Middle frontal gyrus (tissue), 1 donor: ENCODE results near the gene DSCAM.

Experiments
- DNase-seq: peaks from one replicate; pipeline ENCODE4 v3.0.0-alpha.2; 2015; ENCODE audit warnings: low spot score; ENCODE audit errors: extremely low spot score

DSCAM gene

DNA sequence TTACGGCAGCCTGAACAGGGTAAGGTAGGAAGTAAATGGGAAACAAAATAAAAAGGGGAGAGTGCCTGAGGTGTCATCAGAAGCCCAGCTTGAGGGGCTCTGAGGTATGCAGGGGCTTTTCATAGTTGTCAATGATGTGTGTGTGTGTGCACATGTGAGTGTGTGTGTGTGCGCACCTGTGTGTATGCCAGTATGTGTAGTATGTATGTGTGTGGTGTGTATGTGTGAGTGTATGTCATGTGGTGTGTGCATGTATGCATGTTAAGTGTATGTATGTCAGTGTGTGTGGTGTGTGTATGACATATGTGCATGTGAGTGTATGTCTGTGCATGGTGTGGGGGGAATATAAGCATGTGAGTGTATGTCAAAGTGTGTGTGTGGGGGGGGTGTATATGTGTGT, 184.1 kb downstream of the DSCAM start:
- DNase-seq, result no peak

GRCh38 chr21:40660461-40660860, 186.5 kb downstream of the DSCAM start:
- DNase-seq, result no peak

DNA sequence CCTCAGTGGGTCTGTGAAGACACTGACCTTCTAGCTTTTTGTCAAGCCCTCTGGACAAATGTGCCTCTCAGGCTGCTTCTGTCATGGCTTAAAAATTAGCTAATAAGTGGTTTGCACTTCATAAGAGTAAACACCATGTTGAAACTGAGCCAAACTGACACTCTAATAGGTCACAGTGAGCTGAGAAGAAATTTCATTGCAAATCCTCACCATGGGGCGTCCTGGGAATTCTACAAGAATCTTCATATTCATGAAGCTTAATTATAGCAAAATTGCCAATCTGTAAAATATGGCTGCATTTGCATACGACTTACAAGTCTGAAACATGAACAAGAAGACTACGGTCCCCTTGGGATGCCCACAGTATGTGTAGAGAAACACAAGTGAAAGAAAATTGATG, 188.6 kb downstream of the DSCAM start:
- no peak for DNase-seq

- no peak for DNase-seq
Measured at GRCh38 chr21:40652436-40652835, 194.5 kb downstream of the DSCAM start.

DNA sequence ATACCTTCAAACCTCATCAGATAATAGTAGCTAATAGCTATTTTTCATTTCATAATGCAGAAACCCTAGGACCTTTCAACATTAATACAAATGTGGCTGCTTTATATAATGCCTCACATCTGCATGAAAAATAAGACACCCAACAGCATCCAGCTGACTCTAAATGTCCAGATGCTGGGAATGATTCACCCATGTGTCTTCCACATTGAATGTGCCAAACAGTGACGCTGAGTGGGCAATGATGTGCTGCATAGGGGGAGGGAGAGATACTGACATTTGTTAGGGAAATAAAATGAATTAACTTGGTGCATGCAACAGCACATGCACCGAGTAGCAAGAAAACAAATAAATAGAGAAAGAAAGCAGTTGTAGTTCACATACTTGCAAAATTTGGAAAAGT, 199.3 kb downstream of the DSCAM start:
- no peak for DNase-seq

DNA sequence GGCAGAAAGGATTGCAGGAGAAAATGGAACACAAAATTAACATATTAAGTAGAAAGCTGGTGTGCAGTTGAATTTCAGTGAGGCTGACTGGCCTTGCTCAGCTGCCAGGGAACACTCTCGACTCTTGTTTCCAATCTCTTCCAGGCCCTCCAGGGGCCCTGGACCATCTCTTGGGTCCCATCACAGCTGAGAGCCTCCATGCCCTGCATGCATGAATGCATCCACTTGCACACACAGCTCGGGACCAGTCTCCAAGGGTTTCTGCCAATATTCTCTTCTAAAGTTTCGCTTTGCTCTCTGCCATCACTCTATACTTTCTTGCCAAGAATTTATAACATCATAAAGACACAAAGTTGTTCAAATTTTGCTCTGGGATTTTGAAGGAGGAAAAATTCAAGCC, 200.3 kb downstream of the DSCAM start:
- DNase-seq, result no peak

GRCh38 chr21:40641042-40641441, 205.9 kb downstream of the DSCAM start:
- DNase-seq, result no peak

DNA sequence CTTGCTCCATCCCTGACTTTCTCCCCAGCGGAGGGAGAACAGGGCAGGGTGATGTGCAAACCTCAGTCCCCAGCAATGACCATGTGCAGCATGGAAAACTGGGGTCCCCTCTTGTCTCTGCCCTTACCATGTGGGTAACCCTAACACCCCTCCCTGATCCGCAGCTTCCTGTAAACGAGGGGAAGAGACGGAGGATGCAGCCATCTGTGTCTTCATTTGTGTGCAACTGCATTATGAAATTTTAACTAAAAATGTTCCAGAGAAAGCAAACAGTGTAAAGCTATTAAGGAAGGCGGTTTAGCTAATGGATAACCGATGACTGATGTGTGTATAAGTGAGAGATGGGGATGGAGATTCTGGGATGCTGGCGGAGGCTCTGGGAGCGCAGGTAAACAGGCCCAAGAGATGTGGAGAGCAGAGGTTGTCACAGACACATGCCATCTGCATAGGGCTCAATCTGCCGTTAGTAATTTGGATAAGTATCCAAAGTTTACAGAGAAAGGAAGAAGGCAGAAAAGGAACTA, 206.6 kb downstream of the DSCAM start:
- DNase-seq, result no peak

DNA sequence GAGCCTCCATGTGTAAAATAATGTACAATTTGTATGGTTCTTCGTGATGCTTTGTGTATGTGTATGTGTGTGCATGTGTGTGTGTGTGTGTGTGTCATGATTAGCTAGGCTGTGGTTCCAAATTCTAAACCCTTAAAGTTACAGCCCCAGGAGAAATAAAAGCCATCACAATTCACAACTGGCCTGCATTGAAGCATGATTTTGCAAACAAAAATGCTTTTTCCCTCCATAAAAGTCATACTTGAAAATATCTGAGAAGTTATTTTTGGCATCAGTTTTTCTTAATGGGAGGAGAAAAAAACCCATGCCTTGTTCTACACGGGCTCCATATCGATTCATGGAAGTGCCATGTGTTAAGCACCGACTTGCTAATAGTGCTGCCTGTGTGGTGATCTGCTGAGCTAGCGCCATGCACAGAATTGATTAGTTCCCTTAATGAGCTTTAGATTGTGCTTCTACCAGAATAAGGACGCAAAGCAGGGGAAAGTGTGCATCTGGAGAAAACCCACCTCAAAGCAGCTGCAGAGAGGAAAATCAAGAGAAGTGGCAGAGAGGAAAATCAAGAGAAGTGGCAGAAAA, 207.3 kb downstream of the DSCAM start:
- no peak for DNase-seq

DNA sequence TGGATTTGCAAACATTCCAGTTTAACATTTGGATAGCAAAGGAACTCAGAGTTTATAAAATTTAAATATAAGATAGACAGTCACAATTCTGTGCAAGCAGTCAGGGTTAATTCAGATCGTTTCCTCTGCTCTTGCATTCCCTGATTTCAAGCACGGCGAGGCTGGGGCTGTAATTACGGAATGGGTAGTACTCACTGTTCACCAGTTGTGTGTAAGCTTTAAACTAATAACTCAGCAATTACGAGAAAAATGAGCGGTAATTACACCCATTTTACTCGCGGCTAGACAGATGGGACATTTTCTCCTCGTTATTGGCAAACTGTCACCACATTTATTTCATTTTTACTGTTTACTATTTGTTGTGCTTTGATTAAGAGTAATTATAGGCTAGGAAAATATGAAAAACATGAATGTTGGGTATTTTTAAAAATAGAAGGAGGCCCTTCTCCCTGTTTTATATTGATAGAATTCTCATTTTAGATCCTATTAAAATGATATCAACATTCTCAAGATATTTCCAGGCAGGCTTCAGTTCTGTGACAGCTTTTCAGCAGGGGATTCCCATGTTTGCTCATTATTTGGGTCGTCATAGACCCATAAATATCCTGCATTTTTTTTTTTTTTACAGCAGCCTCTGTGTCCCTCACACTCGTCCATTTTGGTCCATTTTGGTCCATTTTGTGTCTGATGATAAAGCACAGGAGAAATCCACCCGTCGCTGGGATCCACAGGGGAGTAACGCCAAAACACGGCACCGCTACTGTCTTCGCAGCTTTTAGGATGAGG, 208.3 kb downstream of the DSCAM start:
- DNase-seq, result no peak

- DNase-seq, result no peak
Measured at GRCh38 chr21:40636026-40636425, 210.9 kb downstream of the DSCAM start.

DNA sequence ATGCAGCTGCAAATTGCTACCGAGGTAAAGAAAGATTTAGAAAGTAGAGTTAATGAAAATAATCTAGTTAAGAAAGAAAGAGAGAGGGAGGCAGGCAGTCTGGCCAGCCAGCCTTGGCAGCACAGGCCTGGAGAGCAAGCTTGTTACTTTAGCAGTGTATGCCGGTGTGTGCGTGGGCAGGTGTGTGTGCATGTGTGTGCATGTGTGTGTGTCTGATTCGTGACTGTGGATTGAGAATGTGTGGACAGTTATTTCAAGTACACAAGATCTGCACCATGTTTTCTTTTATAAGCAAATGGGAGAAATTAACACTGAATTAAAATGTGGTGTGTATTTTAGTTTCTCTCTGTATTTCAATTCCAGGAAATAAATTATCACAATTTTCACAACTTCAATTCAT, 211.6 kb downstream of the DSCAM start:
- no peak for DNase-seq

DNA sequence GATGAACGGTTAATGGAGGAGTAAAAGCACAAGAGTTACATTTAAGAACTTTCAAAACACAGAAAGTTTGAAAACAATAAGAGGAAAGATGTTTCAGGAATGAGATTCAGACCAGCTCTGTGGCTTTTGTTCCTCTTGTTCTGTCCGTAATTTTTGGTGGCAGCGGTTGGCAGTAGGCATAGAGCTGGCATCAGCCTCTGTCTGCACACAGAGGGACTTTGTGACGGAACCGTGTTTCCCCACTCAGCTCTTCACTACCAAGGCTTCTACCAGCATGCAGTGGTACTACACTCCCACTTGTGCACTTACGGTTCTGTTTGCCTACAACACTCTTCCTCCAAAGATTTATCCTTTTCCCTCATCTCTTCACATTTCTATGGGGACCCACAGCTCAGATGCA, 212.8 kb downstream of the DSCAM start:
- no peak for DNase-seq

GRCh38 chr21:40633048-40633447, 213.9 kb downstream of the DSCAM start:
- no peak for DNase-seq

GRCh38 chr21:40631211-40631610, 215.7 kb downstream of the DSCAM start:
- no peak for DNase-seq

GRCh38 chr21:40625991-40626390, 221.0 kb downstream of the DSCAM start:
- DNase-seq, result no peak

- DNase-seq, result no peak
Measured at GRCh38 chr21:40623528-40623927, 223.4 kb downstream of the DSCAM start.

GRCh38 chr21:40622531-40622930, 224.4 kb downstream of the DSCAM start:
- DNase-seq, result no peak

GRCh38 chr21:40620386-40621145, 226.4 kb downstream of the DSCAM start:
- no peak for DNase-seq

DNA sequence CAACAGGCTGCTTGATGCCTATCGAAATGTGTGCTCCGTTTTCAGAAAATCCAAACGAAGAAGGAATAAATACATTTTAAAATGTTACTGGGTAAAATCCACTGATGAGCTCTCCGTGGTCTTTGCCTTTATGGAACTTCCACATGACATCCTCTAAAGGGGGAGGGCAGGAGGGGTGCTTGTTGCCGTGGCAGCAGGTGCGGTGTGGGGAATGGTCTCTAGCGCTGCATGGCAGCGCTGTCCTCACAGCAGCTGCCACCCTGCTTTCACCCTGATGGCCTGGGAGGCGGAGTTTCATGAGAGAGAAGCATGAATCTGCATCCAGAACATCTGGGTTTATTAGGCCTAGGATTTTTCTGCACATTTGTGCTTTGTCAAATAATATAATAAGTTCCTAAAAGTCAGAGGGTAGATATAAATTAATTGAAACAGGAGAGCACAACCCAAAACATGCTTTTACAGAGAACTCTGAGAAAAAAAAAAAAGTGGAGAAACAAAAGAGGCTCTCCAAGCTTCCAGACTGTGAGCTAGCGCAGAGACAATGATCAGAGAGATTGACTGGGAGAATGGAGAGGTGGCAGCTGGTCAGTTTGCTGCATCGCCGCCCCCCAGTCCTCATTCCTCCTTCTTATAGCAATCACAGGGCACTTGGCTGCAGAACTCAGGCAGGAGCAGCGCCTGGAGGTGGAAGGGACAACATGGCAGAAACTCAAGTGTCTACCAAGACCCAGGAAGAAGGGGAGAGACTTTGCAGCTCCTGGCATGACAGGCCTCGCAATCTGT, 228.6 kb downstream of the DSCAM start:
- no peak for DNase-seq

DNA sequence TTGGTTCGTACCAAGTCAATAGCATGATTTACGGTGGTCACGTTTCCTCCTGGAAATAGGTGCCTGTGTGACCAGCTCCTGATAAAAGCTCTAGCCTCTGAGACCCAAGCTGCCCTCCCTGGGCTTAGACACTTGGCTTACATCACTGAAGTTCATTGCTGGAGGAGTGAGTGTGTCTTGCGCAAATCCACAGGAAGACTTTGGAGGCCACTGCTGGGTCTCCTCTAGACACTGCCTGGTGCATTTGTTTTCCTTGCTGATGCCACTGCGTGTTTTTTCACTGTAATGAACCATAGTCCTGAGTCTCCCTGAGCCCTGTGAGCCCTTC, 230.6 kb downstream of the DSCAM start:
- DNase-seq, result no peak
